D721Med (cell line): ENCODE results near the gene SSTR3.

Experiments used
- DNase-seq: peaks from one replicate; pipeline ENCODE4 v3.0.0; 2011; ENCODE audit warnings: low spot score; ENCODE audit not compliant: insufficient read length
- FAIRE-seq: peaks from 2 replicates; lab custom pipeline; 2011; peaks lifted over from hg19 to GRCh38; lab: Jason Lieb, UNC
- TF ChIP-seq, protein P1 (sequence below): IDR thresholded peaks from 2 replicates; pipeline ENCODE4 v1.5.1; 2012; ENCODE audit warnings: mild to moderate bottlenecking, control low read depth; ENCODE audit not compliant: insufficient read depth; ENCODE audit errors: missing control alignments

The SSTR3 gene

GRCh38 chr22:37241351-37242142, 29.3 kb upstream of the SSTR3 start:
- DNase-seq: no peak
- FAIRE-seq: no peak
- TF ChIP-seq, protein P1, sequence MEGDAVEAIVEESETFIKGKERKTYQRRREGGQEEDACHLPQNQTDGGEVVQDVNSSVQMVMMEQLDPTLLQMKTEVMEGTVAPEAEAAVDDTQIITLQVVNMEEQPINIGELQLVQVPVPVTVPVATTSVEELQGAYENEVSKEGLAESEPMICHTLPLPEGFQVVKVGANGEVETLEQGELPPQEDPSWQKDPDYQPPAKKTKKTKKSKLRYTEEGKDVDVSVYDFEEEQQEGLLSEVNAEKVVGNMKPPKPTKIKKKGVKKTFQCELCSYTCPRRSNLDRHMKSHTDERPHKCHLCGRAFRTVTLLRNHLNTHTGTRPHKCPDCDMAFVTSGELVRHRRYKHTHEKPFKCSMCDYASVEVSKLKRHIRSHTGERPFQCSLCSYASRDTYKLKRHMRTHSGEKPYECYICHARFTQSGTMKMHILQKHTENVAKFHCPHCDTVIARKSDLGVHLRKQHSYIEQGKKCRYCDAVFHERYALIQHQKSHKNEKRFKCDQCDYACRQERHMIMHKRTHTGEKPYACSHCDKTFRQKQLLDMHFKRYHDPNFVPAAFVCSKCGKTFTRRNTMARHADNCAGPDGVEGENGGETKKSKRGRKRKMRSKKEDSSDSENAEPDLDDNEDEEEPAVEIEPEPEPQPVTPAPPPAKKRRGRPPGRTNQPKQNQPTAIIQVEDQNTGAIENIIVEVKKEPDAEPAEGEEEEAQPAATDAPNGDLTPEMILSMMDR: no peak

GRCh38 chr22:37240941-37241320, 28.7 kb upstream of the SSTR3 start:
- TF ChIP-seq, protein P1: no peak
- FAIRE-seq (no peak), DNase-seq (no peak)

GRCh38 chr22:37240240-37240940, 28.1 kb upstream of the SSTR3 start:
- FAIRE-seq (no peak), DNase-seq (no peak)
- TF ChIP-seq, protein P1: no peak

GRCh38 chr22:37239336-37240239, 27.3 kb upstream of the SSTR3 start:
- TF ChIP-seq, protein P1: no peak
- FAIRE-seq: no peak

GRCh38 chr22:37237371-37238268, 25.3 kb upstream of the SSTR3 start:
- TF ChIP-seq, protein P1: no peak
- DNase-seq (no peak), FAIRE-seq (no peak)

More at GRCh38 chr22:37239336-37240239, 27.3 kb upstream of the SSTR3 start:
- no peak for DNase-seq

DNA sequence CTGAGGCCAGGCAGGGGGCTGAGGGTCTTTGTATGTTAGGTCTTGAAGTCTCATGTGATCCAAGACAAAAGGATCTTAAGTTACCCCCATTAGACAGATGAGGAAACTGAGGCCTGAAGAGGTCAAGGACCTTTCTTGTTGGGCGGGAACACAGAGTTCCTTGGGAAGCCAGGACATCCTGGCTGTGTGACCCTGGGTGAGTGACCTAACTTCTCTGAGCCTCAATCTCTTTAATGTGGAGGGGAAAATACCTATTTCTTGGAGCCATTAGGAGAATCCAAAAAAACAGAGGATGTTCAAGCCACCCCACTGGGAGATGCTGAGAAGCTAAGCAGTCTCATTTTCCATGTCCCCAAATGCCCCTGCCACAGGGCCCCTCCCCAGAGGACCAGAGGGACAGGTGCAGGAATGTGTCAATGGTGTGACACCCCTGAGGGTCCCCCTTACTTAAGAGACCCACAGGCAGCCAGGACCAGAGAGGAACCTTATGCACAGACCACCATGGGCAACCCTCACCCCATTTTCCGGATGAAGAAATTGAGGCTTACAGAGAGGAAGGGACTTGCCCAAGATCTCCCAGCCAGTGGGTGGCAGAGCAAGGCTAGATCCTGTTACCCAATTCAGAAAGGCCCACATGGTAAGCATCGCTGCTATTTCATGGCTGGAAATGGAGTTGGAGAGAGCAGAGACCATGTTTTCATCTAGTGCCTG, 23.8 kb upstream of the SSTR3 start:
- DNase-seq (no peak), FAIRE-seq (no peak)
- TF ChIP-seq, protein P1: no peak
